SK-N-SH (cell line): ENCODE data around the gene NTPCR. TPM values are rescaled to one million over a fixed set of nuclear protein-coding genes. Genes with fewer than 3 reads are reported as not detected.
"Not testable (repeated sequence)": the region's sequence is repeated elsewhere in the genome, so short reads cannot be mapped to it uniquely, and the experiment has no call there.

Experiments used
- CTCF ChIA-PET: fragments of 300-600, 350-600 bp; formaldehyde crosslinking; extraction: SDS; loops from one replicate; lab custom pipeline; 2021; lab: Yijun Ruan, JAX
- POLR2A ChIA-PET: fragments of 350-600 bp; sonication (Branson Sonifier 250); formaldehyde crosslinking; extraction: SDS; loops from one replicate; lab custom pipeline; 2020; ENCODE audit warnings: antibody characterized with exemption, inconsistent platforms; lab: Yijun Ruan, JAX
- DNase-seq: peaks from one replicate; pipeline ENCODE4 v3.0.0; 2012
- H2AFZ ChIP-seq: fragments of 200-600 bp; sonication (generic); 2 replicates; pipeline ENCODE4 v1.8.1; 2016; ENCODE audit warnings: antibody characterized with exemption, mild to moderate bottlenecking, low read depth
- H3F3A ChIP-seq: fragments of 200-600 bp; sonication (generic); replicated peaks from 2 replicates; pipeline ENCODE3; 2016; ENCODE audit warnings: antibody characterized with exemption, mild to moderate bottlenecking; ENCODE audit not compliant: insufficient read depth
- H3K27ac ChIP-seq, 2 experiments: fragments of 200-500 bp in 1 of 2; fragments of 200-600 bp in 1 of 2; sonication (Bioruptor generic) in 1 of 2; sonication (generic), shearing (Covaris generic) in 1 of 2; 2 replicates each; pipeline versions ENCODE4 v1.5.1 to v1.6.1; 2014 to 2016; ENCODE audit warnings: low read depth in 2 of 2, inconsistent platforms in 1 of 2, low read length in 1 of 2, mild to moderate bottlenecking in 1 of 2, mixed read lengths in 1 of 2
- H3K27me3 ChIP-seq: fragments of 200-600 bp; sonication (generic), shearing (Covaris generic); 2 replicates; pipeline ENCODE4 v1.6.1; 2016; ENCODE audit warnings: mixed run types; ENCODE audit not compliant: insufficient read depth
- H3K36me3 ChIP-seq, 2 experiments: fragments of 200-500 bp in 1 of 2; fragments of 200-600 bp in 1 of 2; sonication (Bioruptor generic) in 1 of 2; sonication (generic) in 1 of 2; replicated peaks in 1 of 2; 2 replicates each; pipeline versions ENCODE3 to v1.5.1; 2014 to 2016; ENCODE audit warnings: low read length in 1 of 2, mild to moderate bottlenecking in 1 of 2; ENCODE audit not compliant: insufficient read depth in 2 of 2, control insufficient read depth in 1 of 2
- H3K4me1 ChIP-seq, 2 experiments: fragments of 200-500 bp in 1 of 2; fragments of 200-600 bp in 1 of 2; sonication (Bioruptor generic) in 1 of 2; sonication (generic), shearing (Covaris generic) in 1 of 2; 2 replicates each; pipeline versions ENCODE4 v1.5.1 to v1.6.1; 2014 to 2016; ENCODE audit warnings: low read depth in 1 of 2, low read length in 1 of 2, mixed run types in 1 of 2; ENCODE audit not compliant: insufficient read depth in 2 of 2, control insufficient read depth in 1 of 2
- H3K4me2 ChIP-seq: fragments of 200-600 bp; sonication (generic), shearing (Covaris generic); 2 replicates; pipeline ENCODE4 v1.6.1; 2017; ENCODE audit warnings: mixed run types
- H3K4me3 ChIP-seq, 2 experiments: fragments of 200-500 bp in 1 of 2; fragments of 200-600 bp in 1 of 2; sonication (Bioruptor generic) in 1 of 2; sonication (generic), shearing (Covaris generic) in 1 of 2; 2 replicates each; pipeline versions ENCODE4 v1.5.1 to v1.8.1; 2014 to 2016; ENCODE audit warnings: low read depth in 2 of 2, inconsistent platforms in 1 of 2, low read length in 1 of 2, mild to moderate bottlenecking in 1 of 2, mixed read lengths in 1 of 2, moderate library complexity in 1 of 2
- H3K79me2 ChIP-seq: fragments of 200-600 bp; sonication (generic); 2 replicates; pipeline ENCODE4 v1.8.1; 2017; ENCODE audit warnings: mild to moderate bottlenecking; ENCODE audit not compliant: insufficient read depth
- H3K9ac ChIP-seq: fragments of 200-600 bp; sonication (generic); 2 replicates; pipeline ENCODE4 v1.6.1; 2017; ENCODE audit warnings: mixed run types
- H3K9me2 ChIP-seq: fragments of 200-600 bp; sonication (generic); 2 replicates; pipeline ENCODE4 v1.6.1; 2017; ENCODE audit warnings: mixed run types
- H3K9me3 ChIP-seq: fragments of 200-600 bp; sonication (generic); 2 replicates; pipeline ENCODE4 v1.6.1; 2017; ENCODE audit warnings: mixed run types, mild to moderate bottlenecking, moderate library complexity
- H4K20me1 ChIP-seq: fragments of 200-600 bp; sonication (generic); 2 replicates; pipeline ENCODE4 v1.6.1; 2017; ENCODE audit warnings: mild to moderate bottlenecking, mixed run types; ENCODE audit not compliant: insufficient read depth
- EP300 ChIP-seq, 2 experiments: IDR thresholded peaks; 2 replicates each; pipeline versions ENCODE4 v1.4.0 to v1.6.1; 2012; ENCODE audit warnings: borderline replicate concordance in 1 of 2, low read depth in 1 of 2, low read length in 1 of 2
- EZH2phosphoT487 ChIP-seq: fragments of 200-600 bp; sonication (generic); IDR thresholded peaks from 2 replicates; pipeline ENCODE4 v1.6.1; 2017; ENCODE audit warnings: low read depth, mixed run types, mild to moderate bottlenecking, antibody characterized with exemption, moderate library complexity, borderline replicate concordance
- FOSL2 ChIP-seq: IDR thresholded peaks from 2 replicates; pipeline ENCODE4 v1.4.0; 2012; ENCODE audit warnings: low read depth, mild to moderate bottlenecking, moderate library complexity, borderline replicate concordance
- GABPA ChIP-seq: IDR thresholded peaks from 2 replicates; pipeline ENCODE4 v1.4.0; 2012; ENCODE audit warnings: low read depth, mild to moderate bottlenecking
- MXI1 ChIP-seq: IDR thresholded peaks from 2 replicates; pipeline ENCODE4 v1.6.1; 2012; ENCODE audit warnings: mild to moderate bottlenecking, low read depth, low read length, improper control_type of control experiment
- NFIC ChIP-seq: IDR thresholded peaks from 2 replicates; pipeline ENCODE4 v1.4.0; 2012; ENCODE audit warnings: borderline replicate concordance
- NRF1 ChIP-seq: IDR thresholded peaks from 2 replicates; pipeline ENCODE4 v1.6.1; 2012; ENCODE audit warnings: low read depth, mild to moderate bottlenecking, low read length
- POLR2AphosphoS5 ChIP-seq: IDR thresholded peaks from 2 replicates; pipeline ENCODE4 v1.6.1; 2012; ENCODE audit warnings: low read depth, low read length
- RAD21 ChIP-seq: IDR thresholded peaks from 2 replicates; pipeline ENCODE4 v1.6.1; 2012; ENCODE audit warnings: mild to moderate bottlenecking, low read length
- REST ChIP-seq: IDR thresholded peaks from 2 replicates; pipeline ENCODE4 v1.6.1; 2012; ENCODE audit warnings: mild to moderate bottlenecking, low read depth, low read length, moderate library complexity
- SMC3 ChIP-seq: IDR thresholded peaks from 2 replicates; pipeline ENCODE4 v1.6.1; 2012; ENCODE audit warnings: low read depth, low read length, improper control_type of control experiment
- TAF1 ChIP-seq: IDR thresholded peaks from 2 replicates; pipeline ENCODE4 v1.6.1; 2012; ENCODE audit warnings: low read depth, mild to moderate bottlenecking, low read length, moderate library complexity, borderline replicate concordance
- TCF12 ChIP-seq: IDR thresholded peaks from 2 replicates; pipeline ENCODE4 v1.4.0; 2012
- TEAD4 ChIP-seq: IDR thresholded peaks from 2 replicates; pipeline ENCODE4 v1.4.0; 2012; ENCODE audit warnings: mild to moderate bottlenecking, borderline replicate concordance; ENCODE audit not compliant: insufficient read depth
- USF1 ChIP-seq: IDR thresholded peaks from 2 replicates; pipeline ENCODE4 v1.4.0; 2012; ENCODE audit warnings: low read depth, borderline replicate concordance
- USF2 ChIP-seq: fragments of 150-350 bp; IDR thresholded peaks from 2 replicates; pipeline ENCODE4 v1.6.1; 2017; ENCODE audit warnings: antibody characterized with exemption, low read length, low read depth, borderline replicate concordance
- YY1 ChIP-seq: IDR thresholded peaks from 2 replicates; pipeline ENCODE4 v1.4.0; 2012; ENCODE audit warnings: low read depth, mild to moderate bottlenecking
- WGBS: methylation state at CpG from one replicate; pipeline ENCODE4 v1.1.6; 2017; ENCODE audit warnings: low lambda C conversion rate; 5-methylcytosine and 5-hydroxymethylcytosine counted together
- polyA plus RNA-seq, 3 experiments: library from polyadenylated mRNA; depleted of rRNA; stranded (reverse); fragments of >200 nt; gene quantifications; 2 replicates each; pipeline ENCODE4 v1.2.3, GENCODE V29; 2012

Gene NTPCR
- polyA plus RNA-seq, 1 of the 3 experiments (the other 2 are of a cell fraction): 20.8 TPM

GRCh38 chr1:232912845-232913580 is 37.4 kb upstream of the NTPCR start:
- DNase-seq: no peak
- Histone ChIP-seq H2AFZ (no peak overlapping the region), H3F3A (no peaks in the 10 kb centered on the region), H3K9me2 (no peaks in the 10 kb centered on the region), H3K36me3 (no peaks in the 10 kb centered on the region), H3K4me2 (no peak overlapping the region), H3K9me3 (no peaks in the 10 kb centered on the region), H3K79me2 (no peaks in the 10 kb centered on the region), H3K27me3 (no peaks in the 10 kb centered on the region), H3K4me3 (no peak overlapping the region), H3K4me1 (no peaks in the 10 kb centered on the region), H4K20me1 (no peaks in the 10 kb centered on the region), H3K9ac (no peak overlapping the region), H3K27ac (no peak overlapping the region)
- CTCF ChIA-PET: interaction anchor here (0.6 to 0.9 kb wide), 2 partner anchors 14 to 185 kb away, joined by 3 to 5 read pairs; no protein-coding TSS in a partner anchor
- TF ChIP-seq TAF1 (no peak), GABPA (no peak), NFIC (no peak), YY1 (no peak), SMC3 (no peak), TCF12 (no peak), NRF1 (no peak), RAD21 (no peak)
- WGBS: 51% methylated on average over 3 of the region's 3 CpGs
- POLR2A ChIA-PET: no interaction called here

- CTCF ChIA-PET, H4K20me1 ChIP-seq, H3K27ac ChIP-seq, H3K4me3 ChIP-seq, POLR2A ChIA-PET, DNase-seq, H3K79me2 ChIP-seq, H3K4me1 ChIP-seq, H3K4me2 ChIP-seq, H3F3A ChIP-seq, H3K9me2 ChIP-seq, H3K27me3 ChIP-seq, H2AFZ ChIP-seq, H3K9ac ChIP-seq, H3K36me3 ChIP-seq, H3K9me3 ChIP-seq: not testable (repeated sequence)
- 58% methylated on average over 2 of the region's 2 CpGs for WGBS
Observed at GRCh38 chr1:232914271-232914670, 36.1 kb upstream of the NTPCR start.

- TF ChIP-seq TEAD4 (no peak), USF1 (no peak), USF2 (no peak), REST (no peak), EP300 (IDR thresholded peaks at IDR 0.05; ENCODE audit: borderline replicate concordance in 1 of 2, low read depth in 1 of 2, low read length in 1 of 2) (no peak), NRF1 (no peak), TCF12 (no peak), POLR2AphosphoS5 (no peak), FOSL2 (no peak), EZH2phosphoT487 (no peak), MXI1 (no peak)
- H2AFZ ChIP-seq: no peak overlapping the region
- H4K20me1 ChIP-seq: no peaks in the 10 kb centered on the region
- H3K9me2 ChIP-seq: no peaks in the 10 kb centered on the region
- ChIA-PET CTCF (no interaction called here), POLR2A (no interaction called here)
- no peak overlapping the region for H3K4me2 ChIP-seq
- H3K4me1 ChIP-seq: no peaks in the 10 kb centered on the region
- H3K9ac ChIP-seq: no peak overlapping the region
- no peaks in the 10 kb centered on the region for H3K36me3 ChIP-seq
- H3K79me2 ChIP-seq: no peaks in the 10 kb centered on the region
- H3K27me3 ChIP-seq: no peaks in the 10 kb centered on the region
- H3K9me3 ChIP-seq: no peaks in the 10 kb centered on the region
- WGBS: 70% methylated on average over 4 of the region's 4 CpGs
- H3F3A ChIP-seq: no peaks in the 10 kb centered on the region
- H3K4me3 ChIP-seq: no peak overlapping the region
- H3K27ac ChIP-seq: no peak overlapping the region
- no peak for DNase-seq
Observed at GRCh38 chr1:232915212-232915611, 35.2 kb upstream of the NTPCR start.
